Skeletal muscle satellite cell (primary cell): Measurements from ENCODE around the gene XPR1.
A peak's percentile ranks its signal among the peaks of the same experiment; 100 is the strongest.
"Not testable (repeated sequence)": the region's sequence is repeated elsewhere in the genome, so short reads cannot be mapped to it uniquely, and the experiment has no call there.

ENCODE experiments used
- H3K27me3 ChIP-seq: 2 replicates; pipeline ENCODE4 v1.7.0; 2013; ENCODE audit warnings: low read length; ENCODE audit not compliant: control insufficient read depth, insufficient read depth
- H3K36me3 ChIP-seq: 2 replicates; pipeline ENCODE4 v1.7.0; 2013; ENCODE audit warnings: mild to moderate bottlenecking, control low read depth, low read length; ENCODE audit not compliant: insufficient read depth
- H3K4me1 ChIP-seq: 2 replicates; pipeline ENCODE4 v1.7.0; 2013; ENCODE audit warnings: low read length; ENCODE audit not compliant: control insufficient read depth, insufficient read depth
- H3K4me2 ChIP-seq: 2 replicates; pipeline ENCODE4 v1.7.0; 2013; ENCODE audit warnings: mild to moderate bottlenecking, low read length
- H3K4me3 ChIP-seq: 2 replicates; pipeline ENCODE4 v1.7.0; 2013; ENCODE audit warnings: low read length
- H3K9ac ChIP-seq: 2 replicates; pipeline ENCODE4 v1.7.0; 2013; ENCODE audit warnings: mild to moderate bottlenecking, low read depth, low read length, moderate library complexity
- H3K9me3 ChIP-seq: replicated peaks from 2 replicates; pipeline ENCODE4 v1.7.0; 2013; ENCODE audit warnings: mild to moderate bottlenecking, control low read depth, low read length

The XPR1 gene

GRCh38 chr1:180789460-180789859 is 157.6 kb downstream of the XPR1 start:
- H3K36me3 ChIP-seq = no peaks in the 10 kb centered on the region
- H3K4me3 ChIP-seq = no peak overlapping the region
- no peaks in the 10 kb centered on the region for H3K27me3 ChIP-seq
- H3K9ac ChIP-seq = no peak overlapping the region
- no peak overlapping the region for H3K4me2 ChIP-seq
- peaks cover 37% of the 10 kb centered on the region for H3K4me1 ChIP-seq
- H3K9me3 ChIP-seq = no peaks in the 10 kb centered on the region

GRCh38 chr1:180791152-180791551 is 159.3 kb downstream of the XPR1 start:
- peaks cover 25% of the 10 kb centered on the region for H3K4me1 ChIP-seq
- not testable (repeated sequence) for H3K36me3 ChIP-seq, H3K9me3 ChIP-seq, H3K9ac ChIP-seq, H3K27me3 ChIP-seq, H3K4me3 ChIP-seq, H3K4me2 ChIP-seq

- Histone ChIP-seq H3K4me1 (peaks cover 25% of the 10 kb centered on the region), H3K9me3 (no peaks in the 10 kb centered on the region), H3K4me3 (no peak overlapping the region), H3K9ac (no peak overlapping the region), H3K27me3 (no peaks in the 10 kb centered on the region), H3K36me3 (no peaks in the 10 kb centered on the region), H3K4me2 (peak overlapping the region; percentile 35)
These were observed 160.0 kb downstream of the XPR1 start for GRCh38 chr1:180791806-180792205.

- Histone ChIP-seq H3K36me3 (no peaks in the 10 kb centered on the region), H3K27me3 (no peaks in the 10 kb centered on the region), H3K9ac (no peak overlapping the region)
These were observed 161.6 kb downstream of the XPR1 start for GRCh38 chr1:180793451-180793850.

GRCh38 chr1:180796897-180797640 is 165.2 kb downstream of the XPR1 start:
- Histone ChIP-seq H3K4me3 (no peak overlapping the region), H3K4me2 (no peak overlapping the region), H3K4me1 (peaks cover 20% of the 10 kb centered on the region), H3K36me3 (no peaks in the 10 kb centered on the region), H3K9ac (no peak overlapping the region), H3K9me3 (no peaks in the 10 kb centered on the region), H3K27me3 (no peaks in the 10 kb centered on the region)

More at GRCh38 chr1:180793451-180793850, 161.6 kb downstream of the XPR1 start:
- H3K4me1 ChIP-seq = peaks cover 25% of the 10 kb centered on the region
- H3K4me2 ChIP-seq = no peak overlapping the region
- no peaks in the 10 kb centered on the region for H3K9me3 ChIP-seq
- no peak overlapping the region for H3K4me3 ChIP-seq

GRCh38 chr1:180800945-180801344 is 169.1 kb downstream of the XPR1 start:
- no peak overlapping the region for H3K4me3 ChIP-seq
- H3K27me3 ChIP-seq = no peaks in the 10 kb centered on the region
- H3K36me3 ChIP-seq = peaks cover 4% of the 10 kb centered on the region
- no peak overlapping the region for H3K4me2 ChIP-seq
- no peaks in the 10 kb centered on the region for H3K4me1 ChIP-seq
- H3K9ac ChIP-seq = no peak overlapping the region
- H3K9me3 ChIP-seq = no peaks in the 10 kb centered on the region

- Histone ChIP-seq H3K4me2 (no peak overlapping the region), H3K9me3 (no peaks in the 10 kb centered on the region)
These were observed 171.0 kb downstream of the XPR1 start for GRCh38 chr1:180802813-180803212.

GRCh38 chr1:180805316-180805715 is 173.5 kb downstream of the XPR1 start:
- H3K4me3 ChIP-seq = no peak overlapping the region
- H3K9ac ChIP-seq = no peak overlapping the region
- peaks cover 4% of the 10 kb centered on the region for H3K36me3 ChIP-seq
- no peaks in the 10 kb centered on the region for H3K9me3 ChIP-seq
- H3K27me3 ChIP-seq = no peaks in the 10 kb centered on the region
- H3K4me1 ChIP-seq = no peaks in the 10 kb centered on the region
- H3K4me2 ChIP-seq = no peak overlapping the region

More at GRCh38 chr1:180802813-180803212, 171.0 kb downstream of the XPR1 start:
- H3K4me1 ChIP-seq = no peaks in the 10 kb centered on the region
- peaks cover 4% of the 10 kb centered on the region for H3K36me3 ChIP-seq
- H3K9ac ChIP-seq = no peak overlapping the region
- H3K27me3 ChIP-seq = no peaks in the 10 kb centered on the region
- no peak overlapping the region for H3K4me3 ChIP-seq

GRCh38 chr1:180811298-180811697 is 179.5 kb downstream of the XPR1 start:
- Histone ChIP-seq H3K4me2 (no peak overlapping the region), H3K9ac (no peak overlapping the region), H3K4me3 (no peak overlapping the region), H3K36me3 (no peaks in the 10 kb centered on the region), H3K27me3 (no peaks in the 10 kb centered on the region), H3K4me1 (peaks cover 13% of the 10 kb centered on the region), H3K9me3 (no peaks in the 10 kb centered on the region)

GRCh38 chr1:180811886-180812285 is 180.1 kb downstream of the XPR1 start:
- no peaks in the 10 kb centered on the region for H3K36me3 ChIP-seq
- H3K9ac ChIP-seq = no peak overlapping the region
- H3K27me3 ChIP-seq = no peaks in the 10 kb centered on the region
- peak overlapping the region; percentile 45 for H3K4me2 ChIP-seq
- H3K4me3 ChIP-seq = no peak overlapping the region
- H3K4me1 ChIP-seq = peaks cover 13% of the 10 kb centered on the region
- no peaks in the 10 kb centered on the region for H3K9me3 ChIP-seq

GRCh38 chr1:180814258-180814657 is 182.4 kb downstream of the XPR1 start:
- no peaks in the 10 kb centered on the region for H3K36me3 ChIP-seq
- H3K4me3 ChIP-seq = no peak overlapping the region
- H3K4me2 ChIP-seq = no peak overlapping the region
- H3K4me1 ChIP-seq = peaks cover 13% of the 10 kb centered on the region
- H3K9ac ChIP-seq = no peak overlapping the region
- H3K27me3 ChIP-seq = no peaks in the 10 kb centered on the region
- H3K9me3 ChIP-seq = no peaks in the 10 kb centered on the region

- Histone ChIP-seq H3K9ac (no peak overlapping the region), H3K4me2 (no peak overlapping the region), H3K36me3 (no peaks in the 10 kb centered on the region), H3K4me3 (no peak overlapping the region), H3K4me1 (peaks cover 13% of the 10 kb centered on the region), H3K27me3 (no peaks in the 10 kb centered on the region), H3K9me3 (no peaks in the 10 kb centered on the region)
These were observed 183.4 kb downstream of the XPR1 start for GRCh38 chr1:180815188-180815587.
